ENCODE data around the gene MTUS2. TPM values are rescaled to one million over a fixed set of nuclear protein-coding genes. Genes with fewer than 3 reads are reported as not detected.

Gene MTUS2
- total and polyA plus RNA-seq, 2 of the 8 experiments (the other 6 are each of a cell fraction or from before 2014, with no cell fraction given) = 0.18 to 0.80 TPM

DNA sequence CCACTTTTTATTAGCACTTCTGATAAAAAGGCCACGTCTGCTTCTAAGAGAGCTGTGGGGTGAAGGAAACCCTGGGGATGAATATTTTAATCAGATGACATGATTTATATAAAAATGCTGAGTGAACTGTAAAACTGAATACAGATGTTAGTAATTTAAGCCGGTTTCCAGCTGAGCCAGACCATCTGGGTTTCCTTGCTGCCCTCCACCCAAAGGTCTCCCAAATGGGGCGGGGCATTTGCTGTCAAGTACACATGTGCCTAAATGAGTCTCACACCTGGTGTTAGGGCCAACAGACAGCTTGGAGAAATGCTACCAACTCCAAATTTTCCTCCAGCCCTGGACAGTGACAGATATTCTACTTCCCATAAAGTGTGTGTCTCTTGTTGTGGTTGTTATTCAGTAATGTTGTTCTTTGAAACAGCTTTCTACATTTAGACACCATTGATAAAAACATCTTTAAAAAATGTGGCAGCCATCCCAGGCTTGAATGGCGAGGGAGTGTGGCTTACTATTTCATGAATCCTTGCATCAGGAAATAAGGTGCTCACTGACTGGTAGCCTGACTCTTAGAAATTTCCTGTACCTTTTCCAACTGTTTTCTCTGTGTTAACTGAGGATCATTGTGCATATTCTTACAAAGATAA lies 350.4 kb downstream of the MTUS2 start:
- no peak overlapping the region for H4K5ac ChIP-seq (ENCODE audit: insufficient read length, low read depth, low read length)
- H3K9ac ChIP-seq (replicated peaks in 1 of 4; ENCODE audit: extremely low read depth in 1 of 4, low read depth in 3 of 4, low read length in 3 of 4) = no peak overlapping the region
- H2BK20ac ChIP-seq (ENCODE audit: low read length) = no peak overlapping the region
- no peaks in the 10 kb centered on the region for H3K79me1 ChIP-seq (ENCODE audit: low read depth, low read length)
- no peak overlapping the region for H2AK5ac ChIP-seq (ENCODE audit: low read depth, low read length)
- no peaks in the 10 kb centered on the region for H3K27me3 ChIP-seq (replicated peaks in 1 of 4; ENCODE audit: control insufficient read depth in 3 of 4, extremely low read depth in 1 of 4, insufficient read depth in 3 of 4, low read length in 3 of 4)
- H3K4me3 ChIP-seq (ENCODE audit: extremely low read depth in 1 of 4, insufficient read depth in 2 of 4, low read depth in 3 of 4, low read length in 4 of 4) = no peak overlapping the region
- no peak overlapping the region for H4K91ac ChIP-seq (replicated peaks; ENCODE audit: insufficient read length, low read length)
- no peak overlapping the region for H4K8ac ChIP-seq (ENCODE audit: extremely low read depth, insufficient read depth, low read length)
- no peaks in the 10 kb centered on the region for H3K23me2 ChIP-seq (ENCODE audit: low read depth, low read length)
- no peak for FAIRE-seq
- H3K4ac ChIP-seq (replicated peaks; ENCODE audit: insufficient read length, low read depth, low read length) = no peak overlapping the region
- no peaks in the 10 kb centered on the region for H3K79me2 ChIP-seq (ENCODE audit: control insufficient read depth in 1 of 2, insufficient read depth in 2 of 2, low read length in 2 of 2)
- DNase-seq (ENCODE audit: low read depth in 1 of 2, low spot score in 2 of 2) = no peak
- H4K20me1 ChIP-seq (replicated peaks in 1 of 2; ENCODE audit: control insufficient read depth in 1 of 2, insufficient read depth in 2 of 2, low read length in 2 of 2) = no peaks in the 10 kb centered on the region
- no peak overlapping the region for H3K23ac ChIP-seq (ENCODE audit: insufficient read length)
- H2BK12ac ChIP-seq (ENCODE audit: low read depth, low read length) = no peak overlapping the region
- no peak overlapping the region for H3K27ac ChIP-seq (ENCODE audit: low read depth, low read length)
- H3K18ac ChIP-seq (ENCODE audit: extremely low read depth, low read length) = no peak overlapping the region
- no peaks in the 10 kb centered on the region for H3K9me3 ChIP-seq (ENCODE audit: insufficient read depth in 2 of 2, low read depth in 1 of 2, low read length in 1 of 2)
- TF ChIP-seq HDAC2 (IDR thresholded peaks at IDR 0.05; ENCODE audit: borderline replicate concordance in 1 of 2, low read depth in 2 of 2, low read length in 2 of 2) = no peak
- TF ChIP-seq, protein P1, sequence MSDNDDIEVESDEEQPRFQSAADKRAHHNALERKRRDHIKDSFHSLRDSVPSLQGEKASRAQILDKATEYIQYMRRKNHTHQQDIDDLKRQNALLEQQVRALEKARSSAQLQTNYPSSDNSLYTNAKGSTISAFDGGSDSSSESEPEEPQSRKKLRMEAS (IDR thresholded peaks at IDR 0.05) = no peak
- TF ChIP-seq KDM5A (IDR thresholded peaks at IDR 0.05; ENCODE audit: low read length) = no peak
- TF ChIP-seq BRCA1 (IDR thresholded peaks at IDR 0.05; ENCODE audit: low read depth, low read length) = no peak
- TF ChIP-seq EP300 (IDR thresholded peaks at IDR 0.05; ENCODE audit: borderline replicate concordance in 1 of 2, low read depth in 2 of 2, low read length in 2 of 2) = no peak
- no peak for TF ChIP-seq CHD2 (IDR thresholded peaks at IDR 0.05; ENCODE audit: low read length)
- no peak for TF ChIP-seq TEAD4 (IDR thresholded peaks at IDR 0.05; ENCODE audit: low read depth, low read length)
- TF ChIP-seq, protein P2, sequence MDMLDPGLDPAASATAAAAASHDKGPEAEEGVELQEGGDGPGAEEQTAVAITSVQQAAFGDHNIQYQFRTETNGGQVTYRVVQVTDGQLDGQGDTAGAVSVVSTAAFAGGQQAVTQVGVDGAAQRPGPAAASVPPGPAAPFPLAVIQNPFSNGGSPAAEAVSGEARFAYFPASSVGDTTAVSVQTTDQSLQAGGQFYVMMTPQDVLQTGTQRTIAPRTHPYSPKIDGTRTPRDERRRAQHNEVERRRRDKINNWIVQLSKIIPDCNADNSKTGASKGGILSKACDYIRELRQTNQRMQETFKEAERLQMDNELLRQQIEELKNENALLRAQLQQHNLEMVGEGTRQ (IDR thresholded peaks at IDR 0.05; ENCODE audit: low read length) = no peak
- no peak for TF ChIP-seq ZNF274 (IDR thresholded peaks at IDR 0.05; ENCODE audit: borderline replicate concordance, extremely low read depth, low read length)
- no peak for TF ChIP-seq SP2 (IDR thresholded peaks at IDR 0.05; ENCODE audit: low read length)
- no peak for TF ChIP-seq NRF1 (IDR thresholded peaks at IDR 0.05; ENCODE audit: low read depth, low read length)
- no peak for TF ChIP-seq POLR2A (IDR thresholded peaks at IDR 0.05; ENCODE audit: control extremely low read depth in 1 of 2, low read depth in 2 of 2, low read length in 2 of 2)
- no peak overlapping the region for H3K4me2 ChIP-seq (ENCODE audit: insufficient read depth in 1 of 2, low read depth in 2 of 2, low read length in 2 of 2)
- ChIA-PET POLR2A (ENCODE audit: partially characterized antibody) (no interaction called here), CTCF (ENCODE audit: partially characterized antibody) (no interaction called here)
- H2BK15ac ChIP-seq (ENCODE audit: low read length) = no peak overlapping the region
- WGBS, 2 experiments (ENCODE audit: extremely low coverage in 1 of 2, insufficient coverage in 1 of 2, insufficient read length in 1 of 2, insufficient replicate concordance in 2 of 2, low coverage in 1 of 2, low lambda C conversion rate in 2 of 2, missing lambda C conversion rate in 1 of 2) = 82% methylated on average over 4 of the region's 4 CpGs; no CpG with 5 or more reads in 1 of the 2 experiments
- H3K56ac ChIP-seq (replicated peaks; ENCODE audit: insufficient read length, low read depth, low read length) = no peak overlapping the region
- no peaks in the 10 kb centered on the region; a peak in 1 of 8 replicates for H3K36me3 ChIP-seq (ENCODE audit: control insufficient read depth in 2 of 4, insufficient read depth in 4 of 4, low read length in 3 of 4)
- no peak overlapping the region for H2BK5ac ChIP-seq (ENCODE audit: low read depth, low read length)
- H3K14ac ChIP-seq (ENCODE audit: insufficient read length) = no peak overlapping the region
- no peaks in the 10 kb centered on the region for H3K4me1 ChIP-seq (replicated peaks in 1 of 4; ENCODE audit: control insufficient read depth in 3 of 4, insufficient read depth in 4 of 4, low read length in 3 of 4)
- no peak overlapping the region for H2BK120ac ChIP-seq (replicated peaks; ENCODE audit: low read depth, low read length)
- no peak overlapping the region for H2AFZ ChIP-seq (ENCODE audit: low read length)
